Liver (tissue), 9 donors: Measurements from ENCODE around the gene CTPS1. TPM values are rescaled to one million over a fixed set of nuclear protein-coding genes. Genes with fewer than 3 reads are reported as not detected.

Experiments
- DNase-seq: peaks from one replicate; pipeline ENCODE4 v3.0.0-alpha.2; 2017; ENCODE audit warnings: low spot score
- H3K27ac ChIP-seq, 2 donors: one replicate each; pipeline ENCODE4 v1.7.0; 2013; ENCODE audit warnings: inconsistent platforms in 2 of 2, low read length in 2 of 2, control low read depth in 1 of 2, low read depth in 1 of 2, mild to moderate bottlenecking in 1 of 2
- H3K27me3 ChIP-seq, 4 donors: one replicate each; pipeline versions ENCODE4 v1.6.1 to v1.7.0; 2013; ENCODE audit warnings: low read length in 3 of 4, inconsistent platforms in 1 of 4, mild to moderate bottlenecking in 1 of 4, moderate library complexity in 1 of 4; ENCODE audit not compliant: control insufficient read depth in 4 of 4, insufficient read depth in 4 of 4
- H3K36me3 ChIP-seq, 4 donors: one replicate each; pipeline versions ENCODE4 v1.6.1 to v1.7.0; 2013; ENCODE audit warnings: low read length in 3 of 4, mild to moderate bottlenecking in 3 of 4, low read depth in 1 of 4, moderate library complexity in 1 of 4; ENCODE audit not compliant: control insufficient read depth in 4 of 4, insufficient read depth in 3 of 4
- H3K4me1 ChIP-seq, 4 donors: one replicate each; pipeline versions ENCODE4 v1.6.1 to v1.7.0; 2013; ENCODE audit warnings: low read length in 3 of 4, mild to moderate bottlenecking in 3 of 4, moderate library complexity in 1 of 4; ENCODE audit not compliant: control insufficient read depth in 4 of 4, insufficient read depth in 4 of 4
- H3K4me3 ChIP-seq, 3 donors: one replicate each; pipeline versions ENCODE4 v1.6.1 to v1.7.0; 2013; ENCODE audit warnings: low read length in 3 of 3, control low read depth in 1 of 3, low read depth in 1 of 3, mild to moderate bottlenecking in 1 of 3
- H3K9ac ChIP-seq, 2 donors: one replicate each; pipeline ENCODE4 v1.7.0; 2013; ENCODE audit warnings: low read length in 2 of 2, mild to moderate bottlenecking in 2 of 2, moderate library complexity in 2 of 2, control low read depth in 1 of 2, low read depth in 1 of 2
- H3K9me3 ChIP-seq, 4 donors: one replicate each; pipeline versions ENCODE4 v1.6.1 to v1.7.0; 2013; ENCODE audit warnings: low read length in 3 of 4; ENCODE audit not compliant: control insufficient read depth in 4 of 4
- FOXA1 ChIP-seq: IDR thresholded peaks from 2 replicates; pipeline ENCODE4 v1.6.1; 2016; ENCODE audit warnings: antibody characterized with exemption
- FOXA2 ChIP-seq: IDR thresholded peaks from 2 replicates; pipeline ENCODE4 v1.6.1; 2016; ENCODE audit warnings: antibody characterized with exemption
- GABPA ChIP-seq, 2 donors: IDR thresholded peaks in 1 of 2; conservative IDR thresholded peaks in 1 of 2; 2 replicates each; pipeline ENCODE4 v1.6.1; 2016; ENCODE audit warnings: antibody characterized with exemption in 2 of 2, mild to moderate bottlenecking in 1 of 2, moderate library complexity in 1 of 2
- HNF4A ChIP-seq, 2 donors: conservative IDR thresholded peaks; 2 replicates each; pipeline ENCODE4 v1.6.1; 2016; ENCODE audit warnings: antibody characterized with exemption in 2 of 2, mild to moderate bottlenecking in 2 of 2
- HNF4G ChIP-seq: IDR thresholded peaks from 2 replicates; pipeline ENCODE4 v1.6.1; 2016; ENCODE audit warnings: antibody characterized with exemption
- JUND ChIP-seq, 2 donors: IDR thresholded peaks; 2 replicates each; pipeline ENCODE4 v1.6.1; 2016; ENCODE audit warnings: antibody characterized with exemption in 2 of 2
- NR2F2 ChIP-seq: IDR thresholded peaks from 2 replicates; pipeline ENCODE4 v1.6.1; 2016; ENCODE audit warnings: antibody characterized with exemption
- RXRA ChIP-seq, 2 donors: IDR thresholded peaks; 2 replicates each; pipeline ENCODE4 v1.6.1; 2017 to 2018; ENCODE audit warnings: antibody characterized with exemption in 2 of 2, mild to moderate bottlenecking in 1 of 2
- SP1 ChIP-seq: IDR thresholded peaks from 2 replicates; pipeline ENCODE4 v1.6.1; 2018; ENCODE audit warnings: antibody characterized with exemption, mild to moderate bottlenecking
- TAF1 ChIP-seq: conservative IDR thresholded peaks from 2 replicates; pipeline ENCODE4 v1.6.1; 2016; ENCODE audit warnings: antibody characterized with exemption, mild to moderate bottlenecking
- YY1 ChIP-seq: IDR thresholded peaks from 2 replicates; pipeline ENCODE4 v1.6.1; 2016; ENCODE audit warnings: antibody characterized with exemption, mild to moderate bottlenecking
- WGBS: extraction: QIAGEN DNeasy Blood & Tissue Kit; methylation state at CpG from one replicate; pipeline ENCODE4 v1.1.7; 2013; 5-methylcytosine and 5-hydroxymethylcytosine counted together
- polyA plus RNA-seq, 2 donors: library from polyadenylated mRNA; stranded (reverse) in 1 of 2; unstranded in 1 of 2; fragments of 200-250 nt in 1 of 2; fragments of >200 nt in 1 of 2; fragmentation: Nextera tagmentation in 1 of 2; extraction: Ambion mirVana in 1 of 2; gene quantifications; one replicate each; pipeline versions ENCODE4 v1.2.1 to v1.2.3, GENCODE V29; 2013 to 2015
- total RNA-seq, 2 donors: library from RNA; depleted of rRNA; stranded (reverse); fragments of >200 nt; gene quantifications; one replicate each; pipeline ENCODE4 v1.2.3, GENCODE V29; 2014
- TF ChIP-seq, protein P1 (sequence below): IDR thresholded peaks from 2 replicates; pipeline ENCODE4 v1.6.1; 2016; ENCODE audit warnings: antibody characterized with exemption
- TF ChIP-seq, protein P2 (sequence below): IDR thresholded peaks from 2 replicates; pipeline ENCODE4 v1.6.1; 2016; ENCODE audit warnings: antibody characterized with exemption, mild to moderate bottlenecking
- TF ChIP-seq, protein P3 (sequence below): IDR thresholded peaks from 2 replicates; pipeline ENCODE4 v1.6.1; 2016; ENCODE audit warnings: antibody characterized with exemption
- TF ChIP-seq, protein P4 (sequence below): IDR thresholded peaks from 2 replicates; pipeline ENCODE4 v1.6.1; 2016; ENCODE audit warnings: antibody characterized with exemption
- TF ChIP-seq, protein P5 (sequence below): fragments of 150-350 bp; IDR thresholded peaks from 2 replicates; pipeline ENCODE4 v1.5.1; 2017; ENCODE audit warnings: improper control_type of control experiment, low read depth, low read length; ENCODE audit not compliant: missing input control
- donor health status: healthy.
- donor health status: healthy.
- donor health status: healthy.
- donor health status: healthy.
- donor health status: healthy.

Gene CTPS1
- total and polyA plus RNA-seq, 4 donors = 13.6 to 46.9 (median 19.8) TPM

DNA sequence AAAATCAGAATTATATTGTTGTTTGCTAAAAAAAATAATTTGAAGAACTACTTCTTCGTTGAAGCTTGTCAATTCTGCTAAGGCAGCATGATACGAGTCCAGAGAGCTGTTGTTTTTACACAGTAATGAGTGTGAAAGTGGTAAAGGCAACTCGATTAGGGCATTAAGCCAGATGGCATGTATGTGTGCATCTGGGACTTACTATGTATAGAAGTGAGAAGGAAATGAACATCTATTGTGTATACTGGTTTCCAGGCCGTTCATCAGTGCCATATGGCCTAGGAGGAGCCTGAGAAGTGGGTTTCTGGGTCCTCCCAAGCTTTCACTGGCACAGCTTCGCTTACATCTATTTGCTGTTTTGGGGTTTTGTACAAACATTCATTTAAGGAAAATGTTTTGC lies 5.7 kb downstream of the CTPS1 start:
- Histone ChIP-seq H3K36me3 (peaks cover 0 to 2% (median 0%) of the 10 kb centered on the region in 4 donors), H3K4me3 (no peak overlapping the region), H3K27me3 (no peaks in the 10 kb centered on the region), H3K4me1 (peaks cover 15 to 57% (median 43%) of the 10 kb centered on the region in 4 donors), H3K9me3 (no peaks in the 10 kb centered on the region), H3K9ac (no peak overlapping the region), H3K27ac (no peak overlapping the region)
- 90% methylated on average over 5 of the region's 5 CpGs for WGBS
- TF ChIP-seq RXRA (IDR thresholded peaks at IDR 0.05) (no peak), HNF4G (no peak), SP1 (no peak), JUND (IDR thresholded peaks at IDR 0.05) (no peak), GABPA (IDR thresholded peaks at IDR 0.05 in 1 of 2, conservative IDR thresholded peaks at IDR 0.05 in 1 of 2) (no peak), HNF4A (conservative IDR thresholded peaks at IDR 0.05) (no peak), FOXA2 (no peak), YY1 (no peak), TAF1 (no peak)
- TF ChIP-seq, protein P1, sequence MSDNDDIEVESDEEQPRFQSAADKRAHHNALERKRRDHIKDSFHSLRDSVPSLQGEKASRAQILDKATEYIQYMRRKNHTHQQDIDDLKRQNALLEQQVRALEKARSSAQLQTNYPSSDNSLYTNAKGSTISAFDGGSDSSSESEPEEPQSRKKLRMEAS = no peak
- TF ChIP-seq, protein P2, sequence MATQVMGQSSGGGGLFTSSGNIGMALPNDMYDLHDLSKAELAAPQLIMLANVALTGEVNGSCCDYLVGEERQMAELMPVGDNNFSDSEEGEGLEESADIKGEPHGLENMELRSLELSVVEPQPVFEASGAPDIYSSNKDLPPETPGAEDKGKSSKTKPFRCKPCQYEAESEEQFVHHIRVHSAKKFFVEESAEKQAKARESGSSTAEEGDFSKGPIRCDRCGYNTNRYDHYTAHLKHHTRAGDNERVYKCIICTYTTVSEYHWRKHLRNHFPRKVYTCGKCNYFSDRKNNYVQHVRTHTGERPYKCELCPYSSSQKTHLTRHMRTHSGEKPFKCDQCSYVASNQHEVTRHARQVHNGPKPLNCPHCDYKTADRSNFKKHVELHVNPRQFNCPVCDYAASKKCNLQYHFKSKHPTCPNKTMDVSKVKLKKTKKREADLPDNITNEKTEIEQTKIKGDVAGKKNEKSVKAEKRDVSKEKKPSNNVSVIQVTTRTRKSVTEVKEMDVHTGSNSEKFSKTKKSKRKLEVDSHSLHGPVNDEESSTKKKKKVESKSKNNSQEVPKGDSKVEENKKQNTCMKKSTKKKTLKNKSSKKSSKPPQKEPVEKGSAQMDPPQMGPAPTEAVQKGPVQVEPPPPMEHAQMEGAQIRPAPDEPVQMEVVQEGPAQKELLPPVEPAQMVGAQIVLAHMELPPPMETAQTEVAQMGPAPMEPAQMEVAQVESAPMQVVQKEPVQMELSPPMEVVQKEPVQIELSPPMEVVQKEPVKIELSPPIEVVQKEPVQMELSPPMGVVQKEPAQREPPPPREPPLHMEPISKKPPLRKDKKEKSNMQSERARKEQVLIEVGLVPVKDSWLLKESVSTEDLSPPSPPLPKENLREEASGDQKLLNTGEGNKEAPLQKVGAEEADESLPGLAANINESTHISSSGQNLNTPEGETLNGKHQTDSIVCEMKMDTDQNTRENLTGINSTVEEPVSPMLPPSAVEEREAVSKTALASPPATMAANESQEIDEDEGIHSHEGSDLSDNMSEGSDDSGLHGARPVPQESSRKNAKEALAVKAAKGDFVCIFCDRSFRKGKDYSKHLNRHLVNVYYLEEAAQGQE = no peak
- TF ChIP-seq, protein P3, sequence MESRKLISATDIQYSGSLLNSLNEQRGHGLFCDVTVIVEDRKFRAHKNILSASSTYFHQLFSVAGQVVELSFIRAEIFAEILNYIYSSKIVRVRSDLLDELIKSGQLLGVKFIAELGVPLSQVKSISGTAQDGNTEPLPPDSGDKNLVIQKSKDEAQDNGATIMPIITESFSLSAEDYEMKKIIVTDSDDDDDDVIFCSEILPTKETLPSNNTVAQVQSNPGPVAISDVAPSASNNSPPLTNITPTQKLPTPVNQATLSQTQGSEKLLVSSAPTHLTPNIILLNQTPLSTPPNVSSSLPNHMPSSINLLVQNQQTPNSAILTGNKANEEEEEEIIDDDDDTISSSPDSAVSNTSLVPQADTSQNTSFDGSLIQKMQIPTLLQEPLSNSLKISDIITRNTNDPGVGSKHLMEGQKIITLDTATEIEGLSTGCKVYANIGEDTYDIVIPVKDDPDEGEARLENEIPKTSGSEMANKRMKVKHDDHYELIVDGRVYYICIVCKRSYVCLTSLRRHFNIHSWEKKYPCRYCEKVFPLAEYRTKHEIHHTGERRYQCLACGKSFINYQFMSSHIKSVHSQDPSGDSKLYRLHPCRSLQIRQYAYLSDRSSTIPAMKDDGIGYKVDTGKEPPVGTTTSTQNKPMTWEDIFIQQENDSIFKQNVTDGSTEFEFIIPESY = no peak
- DNase-seq = no peak

DNA sequence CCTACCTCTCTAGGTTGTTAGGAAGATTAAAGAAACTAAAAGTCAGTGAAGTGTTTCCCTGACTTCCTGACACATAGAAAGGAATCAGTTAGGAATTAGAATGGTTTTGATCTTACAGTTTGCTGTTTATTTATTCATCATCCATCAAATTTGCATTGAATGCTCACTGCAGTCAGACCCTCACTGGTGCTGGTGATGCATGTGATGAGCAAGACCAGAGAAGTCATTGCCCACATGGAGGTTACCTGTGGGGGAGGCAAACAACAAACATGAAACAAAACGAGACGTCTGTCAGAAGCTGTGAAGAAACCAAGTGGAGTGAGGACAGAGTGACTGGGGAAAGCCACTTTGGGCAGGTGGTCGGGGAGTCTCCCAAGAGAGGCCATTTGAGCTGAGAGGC lies 6.4 kb downstream of the CTPS1 start:
- H3K4me1 ChIP-seq = peaks cover 15 to 58% (median 44%) of the 10 kb centered on the region in 4 donors
- H3K36me3 ChIP-seq = peaks cover 0 to 2% (median 1%) of the 10 kb centered on the region in 4 donors
- 70% methylated on average over 3 of the region's 3 CpGs for WGBS

More for the DNA sequence above, 6.4 kb downstream of the CTPS1 start:
- H3K9me3 ChIP-seq = no peaks in the 10 kb centered on the region
- TF ChIP-seq JUND (IDR thresholded peaks at IDR 0.05) = no peak
- no peak for TF ChIP-seq YY1
- no peak for TF ChIP-seq NR2F2
- TF ChIP-seq, protein P4, sequence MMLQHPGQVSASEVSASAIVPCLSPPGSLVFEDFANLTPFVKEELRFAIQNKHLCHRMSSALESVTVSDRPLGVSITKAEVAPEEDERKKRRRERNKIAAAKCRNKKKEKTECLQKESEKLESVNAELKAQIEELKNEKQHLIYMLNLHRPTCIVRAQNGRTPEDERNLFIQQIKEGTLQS = no peak
- no peak for TF ChIP-seq SP1
- TF ChIP-seq FOXA1 = no peak
- TF ChIP-seq TAF1 = no peak
- no peak for TF ChIP-seq FOXA2
- TF ChIP-seq HNF4G = no peak
- TF ChIP-seq GABPA (IDR thresholded peaks at IDR 0.05 in 1 of 2, conservative IDR thresholded peaks at IDR 0.05 in 1 of 2) = no peak
- no peak for TF ChIP-seq HNF4A (conservative IDR thresholded peaks at IDR 0.05)
- TF ChIP-seq, protein P2 = no peak
- TF ChIP-seq, protein P5, sequence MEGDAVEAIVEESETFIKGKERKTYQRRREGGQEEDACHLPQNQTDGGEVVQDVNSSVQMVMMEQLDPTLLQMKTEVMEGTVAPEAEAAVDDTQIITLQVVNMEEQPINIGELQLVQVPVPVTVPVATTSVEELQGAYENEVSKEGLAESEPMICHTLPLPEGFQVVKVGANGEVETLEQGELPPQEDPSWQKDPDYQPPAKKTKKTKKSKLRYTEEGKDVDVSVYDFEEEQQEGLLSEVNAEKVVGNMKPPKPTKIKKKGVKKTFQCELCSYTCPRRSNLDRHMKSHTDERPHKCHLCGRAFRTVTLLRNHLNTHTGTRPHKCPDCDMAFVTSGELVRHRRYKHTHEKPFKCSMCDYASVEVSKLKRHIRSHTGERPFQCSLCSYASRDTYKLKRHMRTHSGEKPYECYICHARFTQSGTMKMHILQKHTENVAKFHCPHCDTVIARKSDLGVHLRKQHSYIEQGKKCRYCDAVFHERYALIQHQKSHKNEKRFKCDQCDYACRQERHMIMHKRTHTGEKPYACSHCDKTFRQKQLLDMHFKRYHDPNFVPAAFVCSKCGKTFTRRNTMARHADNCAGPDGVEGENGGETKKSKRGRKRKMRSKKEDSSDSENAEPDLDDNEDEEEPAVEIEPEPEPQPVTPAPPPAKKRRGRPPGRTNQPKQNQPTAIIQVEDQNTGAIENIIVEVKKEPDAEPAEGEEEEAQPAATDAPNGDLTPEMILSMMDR = no peak
- TF ChIP-seq, protein P3 = no peak
- H3K9ac ChIP-seq = no peak overlapping the region
- peak overlapping the region; percentile 83 to 84 for H3K27ac ChIP-seq
- H3K4me3 ChIP-seq = peak overlapping the region in 1 of 3 donors; percentile 7
- no peak for DNase-seq
- H3K27me3 ChIP-seq = no peaks in the 10 kb centered on the region
